Skeletal muscle tissue (tissue), 4 donors: ENCODE measurements around the gene DHRS7B. TPM values are rescaled to one million over a fixed set of nuclear protein-coding genes. Genes with fewer than 3 reads are reported as not detected.
"Not testable (repeated sequence)": the region's sequence is repeated elsewhere in the genome, so short reads cannot be mapped to it uniquely, and the experiment has no call there.

ENCODE experiments used
- H3K27ac ChIP-seq: one replicate; pipeline ENCODE4 v1.7.0; 2013; ENCODE audit warnings: mild to moderate bottlenecking, low read depth, low read length, inconsistent platforms
- H3K27me3 ChIP-seq, 3 donors: one replicate each; pipeline ENCODE4 v1.7.0; 2013; ENCODE audit warnings: low read length in 3 of 3; ENCODE audit not compliant: control insufficient read depth in 3 of 3, insufficient read depth in 3 of 3
- H3K36me3 ChIP-seq, 3 donors: one replicate each; pipeline ENCODE4 v1.7.0; 2013; ENCODE audit warnings: low read length in 3 of 3; ENCODE audit not compliant: control insufficient read depth in 3 of 3, insufficient read depth in 3 of 3
- H3K4me1 ChIP-seq, 3 donors: one replicate each; pipeline ENCODE4 v1.7.0; 2013; ENCODE audit warnings: low read length in 3 of 3, mild to moderate bottlenecking in 3 of 3; ENCODE audit not compliant: control insufficient read depth in 3 of 3, insufficient read depth in 3 of 3
- H3K4me3 ChIP-seq, 3 donors: one replicate each; pipeline ENCODE4 v1.7.0; 2013; ENCODE audit warnings: low read length in 3 of 3
- H3K9ac ChIP-seq, 3 donors: one replicate each; pipeline ENCODE4 v1.7.0; 2013; ENCODE audit warnings: low read length in 3 of 3, mild to moderate bottlenecking in 3 of 3, moderate library complexity in 2 of 3, low read depth in 1 of 3
- H3K9me3 ChIP-seq, 3 donors: one replicate each; pipeline ENCODE4 v1.7.0; 2013; ENCODE audit warnings: low read length in 3 of 3; ENCODE audit not compliant: control insufficient read depth in 3 of 3
- total RNA-seq: library from RNA; depleted of rRNA; stranded (reverse); fragments of >200 nt; gene quantifications from one replicate; pipeline ENCODE4 v1.2.3, GENCODE V29; 2014
- donor health status: Osteomylitis.

DHRS7B gene
- 29.7 TPM for total RNA-seq

- peak within 1 kb of the TSS; percentile 97 for H3K27ac ChIP-seq
- H3K9me3 ChIP-seq = no peaks in the 10 kb centered on the region
- H3K4me3 ChIP-seq = peak within 1 kb of the TSS; percentile 84 to 99 (median 95)
- H3K9ac ChIP-seq = peak within 1 kb of the TSS; percentile 97
- H3K4me1 ChIP-seq = peaks cover 19 to 27% (median 24%) of the 10 kb centered on the region in 3 donors
- no peaks in the 10 kb centered on the region for H3K36me3 ChIP-seq
- H3K27me3 ChIP-seq = no peaks in the 10 kb centered on the region
Observed at GRCh38 chr17:21126645-21127508, at the start of gene DHRS7B. Gene DHRS7B, plus strand, starts transcription at chr17:21126964. Its CDS starts 8 bp downstream, at chr17:21126972.

GRCh38 chr17:21077281-21077680 is 49.5 kb upstream of the DHRS7B start:
- H3K27me3 ChIP-seq = no peaks in the 10 kb centered on the region
- peak overlapping the region in 1 of 3 donors; percentile 22 for H3K9ac ChIP-seq
- H3K4me1 ChIP-seq = peaks cover 13 to 39% (median 19%) of the 10 kb centered on the region in 3 donors
- H3K36me3 ChIP-seq = no peaks in the 10 kb centered on the region
- peak overlapping the region; percentile 89 for H3K27ac ChIP-seq
- no peaks in the 10 kb centered on the region for H3K9me3 ChIP-seq
- peak overlapping the region in 1 of 3 donors; percentile 70 for H3K4me3 ChIP-seq

GRCh38 chr17:21078016-21078780 is 48.6 kb upstream of the DHRS7B start:
- H3K4me1 ChIP-seq = peaks cover 13 to 39% (median 19%) of the 10 kb centered on the region in 3 donors

GRCh38 chr17:21079196-21079595 is 47.6 kb upstream of the DHRS7B start:
- no peaks in the 10 kb centered on the region for H3K9me3 ChIP-seq
- no peaks in the 10 kb centered on the region for H3K27me3 ChIP-seq
- H3K4me3 ChIP-seq = no peak overlapping the region
- no peak overlapping the region for H3K27ac ChIP-seq
- H3K9ac ChIP-seq = no peak overlapping the region
- no peaks in the 10 kb centered on the region for H3K36me3 ChIP-seq
- peaks cover 13 to 39% (median 19%) of the 10 kb centered on the region in 3 donors for H3K4me1 ChIP-seq

More at GRCh38 chr17:21078016-21078780, 48.6 kb upstream of the DHRS7B start:
- H3K9me3 ChIP-seq = no peaks in the 10 kb centered on the region
- no peaks in the 10 kb centered on the region for H3K36me3 ChIP-seq
- no peak overlapping the region for H3K4me3 ChIP-seq
- no peak overlapping the region for H3K9ac ChIP-seq
- no peak overlapping the region for H3K27ac ChIP-seq
- H3K27me3 ChIP-seq = no peaks in the 10 kb centered on the region

- Histone ChIP-seq H3K4me1 (peaks cover 3 to 19% (median 7%) of the 10 kb centered on the region in 3 donors), H3K9me3 (no peaks in the 10 kb centered on the region), H3K36me3 (no peaks in the 10 kb centered on the region), H3K4me3 (no peak overlapping the region), H3K27ac (no peak overlapping the region), H3K27me3 (no peaks in the 10 kb centered on the region), H3K9ac (no peak overlapping the region)
Observed at GRCh38 chr17:21082001-21082436, 44.7 kb upstream of the DHRS7B start.

GRCh38 chr17:21085280-21085679 is 41.5 kb upstream of the DHRS7B start:
- H3K9me3 ChIP-seq, H3K4me1 ChIP-seq, H3K27me3 ChIP-seq, H3K27ac ChIP-seq, H3K4me3 ChIP-seq, H3K36me3 ChIP-seq, H3K9ac ChIP-seq: not testable (repeated sequence)

- Histone ChIP-seq H3K4me3 (no peak overlapping the region), H3K9me3 (no peaks in the 10 kb centered on the region), H3K4me1 (no peaks in the 10 kb centered on the region), H3K27me3 (no peaks in the 10 kb centered on the region), H3K27ac (no peak overlapping the region), H3K9ac (no peak overlapping the region), H3K36me3 (no peaks in the 10 kb centered on the region)
Observed at GRCh38 chr17:21085707-21086106, 41.1 kb upstream of the DHRS7B start.

- Histone ChIP-seq H3K36me3 (no peaks in the 10 kb centered on the region), H3K4me1 (no peaks in the 10 kb centered on the region), H3K9me3 (no peaks in the 10 kb centered on the region), H3K4me3 (no peak overlapping the region), H3K27ac (no peak overlapping the region), H3K9ac (no peak overlapping the region), H3K27me3 (no peaks in the 10 kb centered on the region)
Observed at GRCh38 chr17:21089145-21089544, 37.6 kb upstream of the DHRS7B start.

- no peaks in the 10 kb centered on the region for H3K9me3 ChIP-seq
- H3K4me1 ChIP-seq = no peaks in the 10 kb centered on the region
Observed at GRCh38 chr17:21089933-21090901, 36.5 kb upstream of the DHRS7B start.

More at GRCh38 chr17:21089933-21090901, 36.5 kb upstream of the DHRS7B start:
- Histone ChIP-seq H3K36me3 (no peaks in the 10 kb centered on the region), H3K27me3 (no peaks in the 10 kb centered on the region), H3K4me3 (no peak overlapping the region), H3K27ac (no peak overlapping the region), H3K9ac (no peak overlapping the region)
